HEK293T (cell line): ENCODE results near the gene AFF4.

Experiments used
- BHLHE40 ChIP-seq: fragments of 450-650 bp; IDR thresholded peaks from 2 replicates; pipeline ENCODE4 v1.6.1; 2016; ENCODE audit warnings: mild to moderate bottlenecking, moderate library complexity, borderline replicate concordance
- FOXK2 ChIP-seq: fragments of 450-650 bp; IDR thresholded peaks from 2 replicates; pipeline ENCODE4 v1.6.1; 2016; ENCODE audit warnings: mild to moderate bottlenecking
- SP1 ChIP-seq: fragments of 450-650 bp; IDR thresholded peaks from 2 replicates; pipeline ENCODE4 v1.6.1; 2017
- ZNF384 ChIP-seq: fragments of 450-650 bp; IDR thresholded peaks from 2 replicates; pipeline ENCODE4 v1.6.1; 2016

DNA sequence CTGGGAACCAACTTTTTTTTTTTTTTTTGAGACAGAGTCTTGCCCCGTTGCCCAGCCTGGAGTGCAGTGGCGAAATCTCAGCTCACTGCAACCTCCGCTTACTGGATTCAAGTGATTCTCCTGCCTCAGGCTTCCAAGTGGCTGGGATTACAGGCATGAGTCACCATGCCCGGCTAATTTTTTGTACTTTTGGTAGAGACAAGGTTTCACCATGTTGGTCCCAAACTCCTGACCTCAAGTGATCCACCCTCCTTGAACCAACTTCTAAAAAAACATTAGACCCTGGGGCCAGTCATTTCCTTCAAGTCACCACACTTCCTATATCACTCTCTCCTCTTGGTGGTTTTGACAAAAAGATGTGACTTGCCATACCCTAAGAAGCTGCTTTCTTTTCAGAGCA lies 122.1 kb downstream of the AFF4 start:
- TF ChIP-seq BHLHE40 (no peak), SP1 (no peak), FOXK2 (no peak), ZNF384 (no peak)
